ENCODE data around the gene MECR.

The MECR gene

GRCh38 chr1:29213055-29213454 lies 17.7 kb downstream of the MECR start:
- H3K9me3 ChIP-seq (ENCODE audit: control insufficient read depth, insufficient read depth, low read length): no peaks in the 10 kb centered on the region
- H3K36me3 ChIP-seq (ENCODE audit: insufficient read depth, low read length): peaks cover 19% of the 10 kb centered on the region
- H3K9ac ChIP-seq (ENCODE audit: low read depth, low read length): no peak overlapping the region
- peaks cover 8% of the 10 kb centered on the region; the same call in 1 of the 2 replicates for H3K4me1 ChIP-seq (ENCODE audit: insufficient read depth, low read length)

GRCh38 chr1:29211086-29212030 lies 19.4 kb downstream of the MECR start:
- Histone ChIP-seq H3K36me3 (ENCODE audit: insufficient read depth, low read length) (peaks cover 17% of the 10 kb centered on the region), H3K9ac (ENCODE audit: low read depth, low read length) (no peak overlapping the region), H3K9me3 (ENCODE audit: control insufficient read depth, insufficient read depth, low read length) (no peaks in the 10 kb centered on the region), H3K4me1 (ENCODE audit: insufficient read depth, low read length) (peaks cover 8% of the 10 kb centered on the region; the same call in 1 of the 2 replicates)

GRCh38 chr1:29210278-29211085 lies 20.3 kb downstream of the MECR start:
- no peaks in the 10 kb centered on the region for H3K9me3 ChIP-seq (ENCODE audit: control insufficient read depth, insufficient read depth, low read length)
- H3K4me1 ChIP-seq (ENCODE audit: insufficient read depth, low read length): peaks cover 8% of the 10 kb centered on the region; the same call in 1 of the 2 replicates
- no peak overlapping the region for H3K9ac ChIP-seq (ENCODE audit: low read depth, low read length)
- peaks cover 19% of the 10 kb centered on the region for H3K36me3 ChIP-seq (ENCODE audit: insufficient read depth, low read length)

- Histone ChIP-seq H3K36me3 (ENCODE audit: insufficient read depth, low read length) (peaks cover 15% of the 10 kb centered on the region), H3K9ac (ENCODE audit: low read depth, low read length) (no peak overlapping the region), H3K4me1 (ENCODE audit: insufficient read depth, low read length) (peaks cover 8% of the 10 kb centered on the region; the same call in 1 of the 2 replicates), H3K9me3 (ENCODE audit: control insufficient read depth, insufficient read depth, low read length) (no peaks in the 10 kb centered on the region)
Observed at GRCh38 chr1:29209173-29209572, 21.6 kb downstream of the MECR start.

GRCh38 chr1:29208442-29208841 lies 22.3 kb downstream of the MECR start:
- peaks cover 8% of the 10 kb centered on the region; the same call in 1 of the 2 replicates for H3K4me1 ChIP-seq (ENCODE audit: insufficient read depth, low read length)
- H3K9me3 ChIP-seq (ENCODE audit: control insufficient read depth, insufficient read depth, low read length): no peaks in the 10 kb centered on the region

GRCh38 chr1:29202584-29203340 lies 28.0 kb downstream of the MECR start:
- peaks cover 10% of the 10 kb centered on the region for H3K4me1 ChIP-seq (ENCODE audit: insufficient read depth, low read length)
- H3K9me3 ChIP-seq (ENCODE audit: control insufficient read depth, insufficient read depth, low read length): no peaks in the 10 kb centered on the region
- H3K36me3 ChIP-seq (ENCODE audit: insufficient read depth, low read length): peaks cover 19% of the 10 kb centered on the region
- H3K9ac ChIP-seq (ENCODE audit: low read depth, low read length): no peak overlapping the region

More at GRCh38 chr1:29208442-29208841, 22.3 kb downstream of the MECR start:
- Histone ChIP-seq H3K36me3 (ENCODE audit: insufficient read depth, low read length) (peaks cover 15% of the 10 kb centered on the region), H3K9ac (ENCODE audit: low read depth, low read length) (no peak overlapping the region)

- no peak overlapping the region; the same call in 1 of the 2 replicates for H3K9ac ChIP-seq (ENCODE audit: low read depth, low read length)
- H3K9me3 ChIP-seq (ENCODE audit: control insufficient read depth, insufficient read depth, low read length): no peaks in the 10 kb centered on the region
- peaks cover 19% of the 10 kb centered on the region for H3K36me3 ChIP-seq (ENCODE audit: insufficient read depth, low read length)
- H3K4me1 ChIP-seq (ENCODE audit: insufficient read depth, low read length): peaks cover 10% of the 10 kb centered on the region
Observed at GRCh38 chr1:29202053-29202452, 28.7 kb downstream of the MECR start.

- peaks cover 19% of the 10 kb centered on the region for H3K36me3 ChIP-seq (ENCODE audit: insufficient read depth, low read length)
Observed at GRCh38 chr1:29201595-29202051, 29.1 kb downstream of the MECR start.

GRCh38 chr1:29200906-29201594 lies 29.7 kb downstream of the MECR start:
- Histone ChIP-seq H3K36me3 (ENCODE audit: insufficient read depth, low read length) (peaks cover 17% of the 10 kb centered on the region), H3K9ac (ENCODE audit: low read depth, low read length) (no peak overlapping the region), H3K9me3 (ENCODE audit: control insufficient read depth, insufficient read depth, low read length) (no peaks in the 10 kb centered on the region), H3K4me1 (ENCODE audit: insufficient read depth, low read length) (peaks cover 10% of the 10 kb centered on the region)

More at GRCh38 chr1:29201595-29202051, 29.1 kb downstream of the MECR start:
- peaks cover 10% of the 10 kb centered on the region for H3K4me1 ChIP-seq (ENCODE audit: insufficient read depth, low read length)
- H3K9me3 ChIP-seq (ENCODE audit: control insufficient read depth, insufficient read depth, low read length): no peaks in the 10 kb centered on the region
- no peak overlapping the region for H3K9ac ChIP-seq (ENCODE audit: low read depth, low read length)

- Histone ChIP-seq H3K4me1 (ENCODE audit: insufficient read depth, low read length) (peaks cover 10% of the 10 kb centered on the region), H3K9me3 (ENCODE audit: control insufficient read depth, insufficient read depth, low read length) (no peaks in the 10 kb centered on the region), H3K9ac (ENCODE audit: low read depth, low read length) (no peak overlapping the region), H3K36me3 (ENCODE audit: insufficient read depth, low read length) (peaks cover 14% of the 10 kb centered on the region)
Observed at GRCh38 chr1:29197993-29198392, 32.7 kb downstream of the MECR start.

- Histone ChIP-seq H3K9me3 (ENCODE audit: control insufficient read depth, insufficient read depth, low read length) (no peaks in the 10 kb centered on the region), H3K36me3 (ENCODE audit: insufficient read depth, low read length) (peaks cover 14% of the 10 kb centered on the region), H3K9ac (ENCODE audit: low read depth, low read length) (no peak overlapping the region), H3K4me1 (ENCODE audit: insufficient read depth, low read length) (peaks cover 9% of the 10 kb centered on the region)
Observed at GRCh38 chr1:29197590-29197924, 33.2 kb downstream of the MECR start.

GRCh38 chr1:29196863-29197589 lies 33.7 kb downstream of the MECR start:
- Histone ChIP-seq H3K9ac (ENCODE audit: low read depth, low read length) (no peak overlapping the region), H3K4me1 (ENCODE audit: insufficient read depth, low read length) (peaks cover 4% of the 10 kb centered on the region; the same call in 1 of the 2 replicates), H3K36me3 (ENCODE audit: insufficient read depth, low read length) (peaks cover 14% of the 10 kb centered on the region), H3K9me3 (ENCODE audit: control insufficient read depth, insufficient read depth, low read length) (no peaks in the 10 kb centered on the region)

- Histone ChIP-seq H3K9ac (ENCODE audit: low read depth, low read length) (no peak overlapping the region), H3K4me1 (ENCODE audit: insufficient read depth, low read length) (no peaks in the 10 kb centered on the region; the same call in 1 of the 2 replicates), H3K9me3 (ENCODE audit: control insufficient read depth, insufficient read depth, low read length) (no peaks in the 10 kb centered on the region), H3K36me3 (ENCODE audit: insufficient read depth, low read length) (peaks cover 9% of the 10 kb centered on the region)
Observed at GRCh38 chr1:29195881-29196291, 34.8 kb downstream of the MECR start.
